HG03045 (cell line): ENCODE results near the gene ACTN1.

Experiments
- ATAC-seq: cut with Tn5 transposase; IDR thresholded peaks from one replicate; pipeline ENCODE4 v1.9.1; 2021; ENCODE audit warnings: mild to moderate bottlenecking, moderate library complexity; ENCODE audit not compliant: unreplicated experiment

ACTN1 gene

DNA sequence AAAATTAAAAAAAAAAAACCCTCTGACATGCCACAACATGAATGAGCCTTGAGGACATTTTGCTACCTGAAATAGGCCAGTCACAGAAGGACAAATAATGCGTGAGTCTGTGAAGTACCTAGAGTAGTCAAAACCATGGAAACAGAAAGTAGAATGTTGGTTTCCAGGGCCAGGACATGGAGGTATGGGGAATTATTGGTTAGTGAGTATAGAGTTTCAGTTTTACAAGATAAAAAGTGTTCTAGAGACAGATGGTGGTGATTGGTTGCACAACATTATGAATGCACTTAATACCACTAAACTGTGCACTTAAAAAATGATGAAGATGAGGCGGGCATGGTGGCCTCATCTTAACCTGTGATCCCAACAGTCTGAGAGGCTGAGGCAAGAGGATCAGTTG, 138.6 kb downstream of the ACTN1 start:
- ATAC-seq, result no peak

DNA sequence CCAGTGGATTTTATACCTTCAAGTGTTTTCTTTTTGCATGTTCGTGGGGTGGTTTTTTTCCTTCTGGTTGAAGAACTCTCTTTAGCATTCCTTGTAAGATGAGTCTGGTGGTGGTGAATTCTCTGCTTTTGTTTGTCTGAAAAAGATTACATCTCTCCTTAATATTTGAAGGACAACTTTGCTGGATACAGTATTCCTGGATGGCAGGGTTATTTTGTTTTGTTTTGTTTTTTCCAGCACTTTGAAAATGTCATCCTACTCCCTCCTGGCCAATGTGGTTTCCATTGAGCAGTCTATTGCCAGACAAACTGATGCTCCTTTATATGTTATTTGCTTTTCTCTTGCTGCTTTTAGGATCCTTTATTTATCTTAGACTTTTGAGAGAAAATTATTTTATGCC, 143.0 kb downstream of the ACTN1 start:
- no peak for ATAC-seq

GRCh38 chr14:68834816-68835215, 144.3 kb downstream of the ACTN1 start:
- ATAC-seq, result no peak

- no peak for ATAC-seq
Observed at GRCh38 chr14:68828698-68829097, 150.4 kb downstream of the ACTN1 start.

GRCh38 chr14:68825729-68826128, 153.4 kb downstream of the ACTN1 start:
- no peak for ATAC-seq

GRCh38 chr14:68824517-68825347, 154.4 kb downstream of the ACTN1 start:
- no peak for ATAC-seq

GRCh38 chr14:68824207-68824516, 154.9 kb downstream of the ACTN1 start:
- no peak for ATAC-seq
